SK-N-SH (cell line): Measurements from ENCODE around the gene MAPK13. TPM values are rescaled to one million over a fixed set of nuclear protein-coding genes. Genes with fewer than 3 reads are reported as not detected.

ENCODE experiments used
- CTCF ChIA-PET: fragments of 300-600, 350-600 bp; formaldehyde crosslinking; extraction: SDS; loops from one replicate; lab custom pipeline; 2021; lab: Yijun Ruan, JAX
- POLR2A ChIA-PET: fragments of 350-600 bp; sonication (Branson Sonifier 250); formaldehyde crosslinking; extraction: SDS; loops from one replicate; lab custom pipeline; 2020; ENCODE audit warnings: antibody characterized with exemption, inconsistent platforms; lab: Yijun Ruan, JAX
- DNase-seq: peaks from one replicate; pipeline ENCODE4 v3.0.0; 2012
- H2AFZ ChIP-seq: fragments of 200-600 bp; sonication (generic); 2 replicates; pipeline ENCODE4 v1.8.1; 2016; ENCODE audit warnings: antibody characterized with exemption, mild to moderate bottlenecking, low read depth
- H3F3A ChIP-seq: fragments of 200-600 bp; sonication (generic); replicated peaks from 2 replicates; pipeline ENCODE3; 2016; ENCODE audit warnings: antibody characterized with exemption, mild to moderate bottlenecking; ENCODE audit not compliant: insufficient read depth
- H3K27ac ChIP-seq, 2 experiments: fragments of 200-500 bp in 1 of 2; fragments of 200-600 bp in 1 of 2; sonication (Bioruptor generic) in 1 of 2; sonication (generic), shearing (Covaris generic) in 1 of 2; 2 replicates each; pipeline versions ENCODE4 v1.5.1 to v1.6.1; 2014 to 2016; ENCODE audit warnings: low read depth in 2 of 2, inconsistent platforms in 1 of 2, low read length in 1 of 2, mild to moderate bottlenecking in 1 of 2, mixed read lengths in 1 of 2
- H3K27me3 ChIP-seq: fragments of 200-600 bp; sonication (generic), shearing (Covaris generic); 2 replicates; pipeline ENCODE4 v1.6.1; 2016; ENCODE audit warnings: mixed run types; ENCODE audit not compliant: insufficient read depth
- H3K36me3 ChIP-seq, 2 experiments: fragments of 200-500 bp in 1 of 2; fragments of 200-600 bp in 1 of 2; sonication (Bioruptor generic) in 1 of 2; sonication (generic) in 1 of 2; replicated peaks in 1 of 2; 2 replicates each; pipeline versions ENCODE3 to v1.5.1; 2014 to 2016; ENCODE audit warnings: low read length in 1 of 2, mild to moderate bottlenecking in 1 of 2; ENCODE audit not compliant: insufficient read depth in 2 of 2, control insufficient read depth in 1 of 2
- H3K4me1 ChIP-seq, 2 experiments: fragments of 200-500 bp in 1 of 2; fragments of 200-600 bp in 1 of 2; sonication (Bioruptor generic) in 1 of 2; sonication (generic), shearing (Covaris generic) in 1 of 2; 2 replicates each; pipeline versions ENCODE4 v1.5.1 to v1.6.1; 2014 to 2016; ENCODE audit warnings: low read depth in 1 of 2, low read length in 1 of 2, mixed run types in 1 of 2; ENCODE audit not compliant: insufficient read depth in 2 of 2, control insufficient read depth in 1 of 2
- H3K4me2 ChIP-seq: fragments of 200-600 bp; sonication (generic), shearing (Covaris generic); 2 replicates; pipeline ENCODE4 v1.6.1; 2017; ENCODE audit warnings: mixed run types
- H3K4me3 ChIP-seq, 2 experiments: fragments of 200-500 bp in 1 of 2; fragments of 200-600 bp in 1 of 2; sonication (Bioruptor generic) in 1 of 2; sonication (generic), shearing (Covaris generic) in 1 of 2; 2 replicates each; pipeline versions ENCODE4 v1.5.1 to v1.8.1; 2014 to 2016; ENCODE audit warnings: low read depth in 2 of 2, inconsistent platforms in 1 of 2, low read length in 1 of 2, mild to moderate bottlenecking in 1 of 2, mixed read lengths in 1 of 2, moderate library complexity in 1 of 2
- H3K79me2 ChIP-seq: fragments of 200-600 bp; sonication (generic); 2 replicates; pipeline ENCODE4 v1.8.1; 2017; ENCODE audit warnings: mild to moderate bottlenecking; ENCODE audit not compliant: insufficient read depth
- H3K9ac ChIP-seq: fragments of 200-600 bp; sonication (generic); 2 replicates; pipeline ENCODE4 v1.6.1; 2017; ENCODE audit warnings: mixed run types
- H3K9me2 ChIP-seq: fragments of 200-600 bp; sonication (generic); 2 replicates; pipeline ENCODE4 v1.6.1; 2017; ENCODE audit warnings: mixed run types
- H3K9me3 ChIP-seq: fragments of 200-600 bp; sonication (generic); 2 replicates; pipeline ENCODE4 v1.6.1; 2017; ENCODE audit warnings: mixed run types, mild to moderate bottlenecking, moderate library complexity
- H4K20me1 ChIP-seq: fragments of 200-600 bp; sonication (generic); 2 replicates; pipeline ENCODE4 v1.6.1; 2017; ENCODE audit warnings: mild to moderate bottlenecking, mixed run types; ENCODE audit not compliant: insufficient read depth
- CHD2 ChIP-seq: fragments of 150-350 bp; IDR thresholded peaks from 2 replicates; pipeline ENCODE4 v1.6.1; 2018; ENCODE audit warnings: low read length; ENCODE audit not compliant: partially characterized antibody
- EZH2phosphoT487 ChIP-seq: fragments of 200-600 bp; sonication (generic); IDR thresholded peaks from 2 replicates; pipeline ENCODE4 v1.6.1; 2017; ENCODE audit warnings: low read depth, mixed run types, mild to moderate bottlenecking, antibody characterized with exemption, moderate library complexity, borderline replicate concordance
- FOXM1 ChIP-seq: IDR thresholded peaks from 2 replicates; pipeline ENCODE4 v1.4.0; 2012; ENCODE audit warnings: low read depth, mild to moderate bottlenecking
- GABPA ChIP-seq: IDR thresholded peaks from 2 replicates; pipeline ENCODE4 v1.4.0; 2012; ENCODE audit warnings: low read depth, mild to moderate bottlenecking
- GATA2 ChIP-seq: sonication (generic); formaldehyde crosslinking; IDR thresholded peaks from 2 replicates; pipeline ENCODE4 v1.5.0; 2020; ENCODE audit warnings: mild to moderate bottlenecking, missing genetic modification reagents
- JUND ChIP-seq: IDR thresholded peaks from 2 replicates; pipeline ENCODE4 v1.4.0; 2012
- MEF2A ChIP-seq: IDR thresholded peaks from 2 replicates; pipeline ENCODE4 v1.4.0; 2012; ENCODE audit warnings: low read depth, borderline replicate concordance
- MXI1 ChIP-seq: IDR thresholded peaks from 2 replicates; pipeline ENCODE4 v1.6.1; 2012; ENCODE audit warnings: mild to moderate bottlenecking, low read depth, low read length, improper control_type of control experiment
- NFIC ChIP-seq: IDR thresholded peaks from 2 replicates; pipeline ENCODE4 v1.4.0; 2012; ENCODE audit warnings: borderline replicate concordance
- POLR2AphosphoS5 ChIP-seq: IDR thresholded peaks from 2 replicates; pipeline ENCODE4 v1.6.1; 2012; ENCODE audit warnings: low read depth, low read length
- RFX5 ChIP-seq: IDR thresholded peaks from 2 replicates; pipeline ENCODE4 v1.6.1; 2012; ENCODE audit warnings: mild to moderate bottlenecking, improper control_type of control experiment, low read length
- SIN3A ChIP-seq: IDR thresholded peaks from 2 replicates; pipeline ENCODE4 v1.6.1; 2012; ENCODE audit warnings: low read depth, mild to moderate bottlenecking, low read length, moderate library complexity, borderline replicate concordance
- SMC3 ChIP-seq: IDR thresholded peaks from 2 replicates; pipeline ENCODE4 v1.6.1; 2012; ENCODE audit warnings: low read depth, low read length, improper control_type of control experiment
- TCF12 ChIP-seq: IDR thresholded peaks from 2 replicates; pipeline ENCODE4 v1.4.0; 2012
- YY1 ChIP-seq: IDR thresholded peaks from 2 replicates; pipeline ENCODE4 v1.4.0; 2012; ENCODE audit warnings: low read depth, mild to moderate bottlenecking
- WGBS: methylation state at CpG from one replicate; pipeline ENCODE4 v1.1.6; 2017; ENCODE audit warnings: low lambda C conversion rate; 5-methylcytosine and 5-hydroxymethylcytosine counted together
- polyA plus RNA-seq, 3 experiments: library from polyadenylated mRNA; depleted of rRNA; stranded (reverse); fragments of >200 nt; gene quantifications; 2 replicates each; pipeline ENCODE4 v1.2.3, GENCODE V29; 2012
- TF ChIP-seq, protein P1 (sequence below): IDR thresholded peaks from 2 replicates; pipeline ENCODE4; 2012
- TF ChIP-seq, protein P2 (sequence below): IDR thresholded peaks from 2 replicates; pipeline ENCODE4 v1.6.1; 2012; ENCODE audit warnings: mild to moderate bottlenecking, low read depth, low read length, moderate library complexity

Gene MAPK13
- polyA plus RNA-seq, 1 of the 3 experiments (the other 2 are of a cell fraction) = 2.3 TPM

GRCh38 chr6:36150283-36150682 is 20.0 kb downstream of the MAPK13 start:
- Histone ChIP-seq H3K9ac (no peak overlapping the region), H3K36me3 (no peaks in the 10 kb centered on the region), H3K4me2 (no peak overlapping the region), H3F3A (no peaks in the 10 kb centered on the region), H3K27me3 (no peaks in the 10 kb centered on the region), H3K9me2 (no peaks in the 10 kb centered on the region), H3K9me3 (no peaks in the 10 kb centered on the region), H2AFZ (no peak overlapping the region), H3K79me2 (no peaks in the 10 kb centered on the region), H3K4me3 (no peak overlapping the region)
- ChIA-PET POLR2A (interaction anchor here (1.1 kb wide), 1 partner anchor 11 kb away, joined by 3 read pairs; no protein-coding TSS in a partner anchor), CTCF (no interaction called here)
- WGBS = 63% methylated on average over 3 of the region's 3 CpGs
- DNase-seq = no peak
- TF ChIP-seq NFIC = no peak
- no peak for TF ChIP-seq FOXM1
- TF ChIP-seq, protein P1, sequence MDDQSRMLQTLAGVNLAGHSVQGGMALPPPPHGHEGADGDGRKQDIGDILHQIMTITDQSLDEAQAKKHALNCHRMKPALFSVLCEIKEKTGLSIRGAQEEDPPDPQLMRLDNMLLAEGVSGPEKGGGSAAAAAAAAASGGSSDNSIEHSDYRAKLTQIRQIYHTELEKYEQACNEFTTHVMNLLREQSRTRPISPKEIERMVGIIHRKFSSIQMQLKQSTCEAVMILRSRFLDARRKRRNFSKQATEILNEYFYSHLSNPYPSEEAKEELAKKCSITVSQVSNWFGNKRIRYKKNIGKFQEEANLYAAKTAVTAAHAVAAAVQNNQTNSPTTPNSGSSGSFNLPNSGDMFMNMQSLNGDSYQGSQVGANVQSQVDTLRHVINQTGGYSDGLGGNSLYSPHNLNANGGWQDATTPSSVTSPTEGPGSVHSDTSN = no peak
- no peak for TF ChIP-seq JUND
- no peak for TF ChIP-seq MXI1
- no peak for TF ChIP-seq GABPA
- no peak for TF ChIP-seq CHD2
- TF ChIP-seq SMC3 = no peak
- TF ChIP-seq, protein P2, sequence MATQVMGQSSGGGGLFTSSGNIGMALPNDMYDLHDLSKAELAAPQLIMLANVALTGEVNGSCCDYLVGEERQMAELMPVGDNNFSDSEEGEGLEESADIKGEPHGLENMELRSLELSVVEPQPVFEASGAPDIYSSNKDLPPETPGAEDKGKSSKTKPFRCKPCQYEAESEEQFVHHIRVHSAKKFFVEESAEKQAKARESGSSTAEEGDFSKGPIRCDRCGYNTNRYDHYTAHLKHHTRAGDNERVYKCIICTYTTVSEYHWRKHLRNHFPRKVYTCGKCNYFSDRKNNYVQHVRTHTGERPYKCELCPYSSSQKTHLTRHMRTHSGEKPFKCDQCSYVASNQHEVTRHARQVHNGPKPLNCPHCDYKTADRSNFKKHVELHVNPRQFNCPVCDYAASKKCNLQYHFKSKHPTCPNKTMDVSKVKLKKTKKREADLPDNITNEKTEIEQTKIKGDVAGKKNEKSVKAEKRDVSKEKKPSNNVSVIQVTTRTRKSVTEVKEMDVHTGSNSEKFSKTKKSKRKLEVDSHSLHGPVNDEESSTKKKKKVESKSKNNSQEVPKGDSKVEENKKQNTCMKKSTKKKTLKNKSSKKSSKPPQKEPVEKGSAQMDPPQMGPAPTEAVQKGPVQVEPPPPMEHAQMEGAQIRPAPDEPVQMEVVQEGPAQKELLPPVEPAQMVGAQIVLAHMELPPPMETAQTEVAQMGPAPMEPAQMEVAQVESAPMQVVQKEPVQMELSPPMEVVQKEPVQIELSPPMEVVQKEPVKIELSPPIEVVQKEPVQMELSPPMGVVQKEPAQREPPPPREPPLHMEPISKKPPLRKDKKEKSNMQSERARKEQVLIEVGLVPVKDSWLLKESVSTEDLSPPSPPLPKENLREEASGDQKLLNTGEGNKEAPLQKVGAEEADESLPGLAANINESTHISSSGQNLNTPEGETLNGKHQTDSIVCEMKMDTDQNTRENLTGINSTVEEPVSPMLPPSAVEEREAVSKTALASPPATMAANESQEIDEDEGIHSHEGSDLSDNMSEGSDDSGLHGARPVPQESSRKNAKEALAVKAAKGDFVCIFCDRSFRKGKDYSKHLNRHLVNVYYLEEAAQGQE = no peak
- no peak for TF ChIP-seq GATA2
- no peak for TF ChIP-seq MEF2A
- no peak for TF ChIP-seq POLR2AphosphoS5
- TF ChIP-seq SIN3A = no peak
- TF ChIP-seq RFX5 = no peak
- TF ChIP-seq TCF12 = no peak
- TF ChIP-seq YY1 = no peak
- TF ChIP-seq EZH2phosphoT487 = no peak
- TF ChIP-seq, all 33 proteins: peak for 0
- Histone ChIP-seq H3K4me1 (no peaks in the 10 kb centered on the region), H3K27ac (no peak overlapping the region), H4K20me1 (no peaks in the 10 kb centered on the region)
